Stimulated activated CD4-positive, alpha-beta T cell treated with anti-CD3 and anti-CD28 coated beads, TNF-alpha, amount 100 ng/mL, for 1 hour (primary cell): ENCODE results near the gene TLX2.
A peak's percentile ranks its signal among the peaks of the same experiment; 100 is the strongest.
"Not testable (repeated sequence)": the region's sequence is repeated elsewhere in the genome, so short reads cannot be mapped to it uniquely, and the experiment has no call there.

Experiments used
- DNase-seq, 3 donors: peaks; one replicate each; pipeline ENCODE4 v3.0.0-alpha.2; 2020; ENCODE audit warnings: low read depth in 3 of 3, low spot score in 1 of 3

TLX2 gene

DNA sequence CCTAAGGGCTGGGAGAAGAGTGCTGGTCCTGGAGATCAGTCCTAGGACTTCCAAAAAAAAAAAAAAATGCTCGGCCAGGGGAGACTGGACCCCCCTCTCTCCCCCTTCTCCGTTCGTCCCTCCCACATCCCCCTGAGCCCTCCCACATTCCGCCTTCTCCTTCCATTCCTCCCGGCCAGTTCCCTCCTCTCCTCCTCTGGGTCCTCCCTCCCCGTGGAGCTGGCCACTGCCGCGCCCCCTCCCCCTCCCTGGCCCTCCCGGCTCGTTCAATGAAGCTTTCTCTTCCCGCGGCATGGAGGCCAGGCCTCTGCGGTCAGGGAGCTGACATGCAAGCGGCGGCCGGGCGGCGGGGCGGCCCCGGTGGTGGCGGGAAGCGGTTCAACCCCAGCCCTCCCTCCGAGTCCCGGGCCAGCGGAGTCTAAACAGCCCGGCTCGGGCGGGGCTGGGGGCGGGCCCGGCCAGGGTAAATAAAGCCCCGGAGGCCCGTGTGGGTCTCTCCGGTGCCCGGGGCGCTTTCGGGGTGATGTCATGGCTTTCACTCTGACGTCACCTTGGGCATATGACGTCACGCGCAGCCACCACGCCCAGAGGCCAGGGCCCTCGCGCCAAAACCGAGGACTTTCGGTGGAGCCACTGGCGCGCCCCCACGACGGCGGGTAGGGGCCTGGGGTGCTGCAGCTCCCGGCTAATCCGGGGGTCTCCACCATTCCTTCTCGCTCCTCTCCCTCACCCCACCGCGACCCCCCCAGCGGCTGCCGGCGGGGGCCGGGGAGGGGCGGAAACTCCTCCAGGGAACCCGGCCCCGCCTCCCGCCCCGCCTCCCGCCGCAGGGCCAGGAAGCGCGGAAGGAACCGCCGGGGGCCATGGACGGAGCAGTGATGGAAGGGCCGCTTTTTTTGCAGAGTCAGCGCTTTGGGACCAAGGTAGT, 39.9 kb downstream of the TLX2 start, which contains the start of the genes DOK1 and LOXL3:
Gene DOK1 (plus strand): TSS at position 829 of the 928 bp plus-strand sequence. CDS start 35 bp downstream, at position 864.
Gene LOXL3 (minus strand): TSS at position 51 of the 928 bp plus-strand sequence. CDS start 1,308 bp downstream, outside the sequence.
- DNase-seq, result peak; percentile 57 to 81 (median 60)

DNA sequence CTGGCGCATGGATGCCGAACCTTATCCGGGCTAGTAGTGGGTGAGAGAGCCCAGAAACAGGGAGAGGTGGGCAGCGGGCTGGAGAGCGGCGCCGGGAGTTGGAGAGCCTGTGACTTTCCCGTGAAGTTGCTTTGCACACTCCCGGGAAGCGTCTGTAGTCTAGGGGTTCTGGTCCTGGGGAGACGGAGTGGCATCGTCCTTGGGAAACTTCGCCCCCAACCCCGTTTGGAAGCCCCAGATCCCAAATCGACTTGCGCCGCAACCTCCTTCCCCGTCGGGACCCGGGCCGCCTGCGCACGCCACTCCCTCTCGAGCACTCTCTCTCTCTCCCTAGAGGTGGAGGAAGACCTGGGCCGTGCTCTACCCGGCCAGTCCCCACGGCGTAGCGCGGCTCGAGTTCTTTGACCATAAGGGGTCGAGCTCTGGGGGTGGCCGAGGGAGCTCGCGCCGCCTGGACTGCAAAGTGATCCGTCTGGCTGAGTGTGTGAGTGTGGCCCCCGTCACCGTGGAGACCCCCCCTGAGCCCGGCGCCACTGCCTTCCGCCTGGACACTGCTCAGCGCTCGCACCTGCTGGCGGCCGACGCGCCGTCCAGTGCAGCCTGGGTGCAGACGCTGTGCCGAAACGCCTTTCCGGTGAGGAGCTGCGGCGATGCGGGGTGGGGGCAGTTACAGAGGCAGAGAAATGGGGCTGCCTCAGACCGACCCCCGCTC, 40.7 kb downstream of the TLX2 start:
- DNase-seq, result peak in 1 of 3 donors; percentile 25

DNA sequence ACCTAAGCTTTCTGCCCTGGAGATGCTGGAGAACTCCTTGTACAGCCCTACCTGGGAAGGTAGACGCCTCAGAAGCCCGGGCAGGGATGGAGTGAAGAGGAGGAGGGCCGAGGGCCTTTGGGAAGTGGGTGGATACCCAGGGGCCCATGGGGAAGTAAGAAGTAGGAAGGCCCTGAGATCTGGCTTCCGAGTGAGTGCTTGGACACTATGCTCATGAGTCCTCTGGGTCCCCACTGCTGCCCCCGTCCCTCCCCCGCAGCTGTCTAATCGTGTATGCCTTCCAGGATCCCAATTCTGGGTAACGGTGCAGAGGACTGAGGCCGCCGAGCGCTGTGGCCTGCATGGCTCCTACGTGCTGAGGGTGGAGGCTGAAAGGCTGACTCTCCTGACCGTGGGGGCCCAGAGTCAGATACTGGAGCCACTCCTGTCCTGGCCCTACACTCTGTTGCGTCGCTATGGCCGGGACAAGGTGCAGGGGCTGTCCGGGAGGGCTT, 41.4 kb downstream of the TLX2 start:
- no peak for DNase-seq

DNA sequence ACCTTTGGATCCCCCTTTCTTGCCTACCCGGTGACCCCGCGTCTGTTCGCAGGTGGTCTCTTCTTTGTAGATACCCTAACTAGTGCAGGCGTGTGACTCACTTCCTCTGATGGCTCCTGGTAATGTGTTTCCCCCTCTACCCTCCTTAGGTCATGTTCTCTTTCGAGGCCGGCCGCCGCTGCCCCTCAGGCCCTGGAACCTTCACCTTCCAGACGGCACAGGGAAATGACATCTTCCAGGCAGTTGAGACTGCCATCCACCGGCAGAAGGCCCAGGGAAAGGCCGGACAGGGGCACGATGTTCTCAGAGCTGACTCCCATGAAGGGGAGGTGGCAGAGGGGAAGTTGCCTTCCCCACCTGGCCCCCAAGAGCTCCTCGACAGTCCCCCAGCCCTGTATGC, 41.9 kb downstream of the TLX2 start:
- DNase-seq, result no peak

DNA sequence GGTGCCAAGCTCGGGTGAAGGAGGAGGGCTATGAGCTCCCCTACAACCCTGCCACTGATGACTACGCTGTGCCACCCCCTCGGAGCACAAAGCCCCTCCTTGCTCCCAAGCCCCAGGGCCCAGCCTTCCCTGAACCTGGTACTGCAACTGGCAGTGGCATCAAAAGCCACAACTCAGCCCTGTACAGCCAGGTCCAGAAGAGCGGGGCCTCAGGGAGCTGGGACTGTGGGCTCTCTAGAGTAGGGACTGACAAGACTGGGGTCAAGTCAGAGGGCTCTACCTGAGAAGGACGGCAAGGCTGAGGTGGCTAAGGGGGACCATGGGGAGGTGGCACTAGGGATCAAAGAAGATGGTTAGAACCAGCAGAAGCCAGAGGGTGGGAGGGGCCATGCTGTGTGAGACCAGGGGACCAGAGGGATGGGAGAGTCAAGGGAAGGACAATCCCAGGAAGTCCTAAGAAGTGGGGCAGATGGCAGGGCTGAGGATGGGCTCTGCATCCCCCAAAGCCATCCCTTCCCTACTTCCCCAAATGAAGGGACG, 42.7 kb downstream of the TLX2 start:
- no peak for DNase-seq

DNA sequence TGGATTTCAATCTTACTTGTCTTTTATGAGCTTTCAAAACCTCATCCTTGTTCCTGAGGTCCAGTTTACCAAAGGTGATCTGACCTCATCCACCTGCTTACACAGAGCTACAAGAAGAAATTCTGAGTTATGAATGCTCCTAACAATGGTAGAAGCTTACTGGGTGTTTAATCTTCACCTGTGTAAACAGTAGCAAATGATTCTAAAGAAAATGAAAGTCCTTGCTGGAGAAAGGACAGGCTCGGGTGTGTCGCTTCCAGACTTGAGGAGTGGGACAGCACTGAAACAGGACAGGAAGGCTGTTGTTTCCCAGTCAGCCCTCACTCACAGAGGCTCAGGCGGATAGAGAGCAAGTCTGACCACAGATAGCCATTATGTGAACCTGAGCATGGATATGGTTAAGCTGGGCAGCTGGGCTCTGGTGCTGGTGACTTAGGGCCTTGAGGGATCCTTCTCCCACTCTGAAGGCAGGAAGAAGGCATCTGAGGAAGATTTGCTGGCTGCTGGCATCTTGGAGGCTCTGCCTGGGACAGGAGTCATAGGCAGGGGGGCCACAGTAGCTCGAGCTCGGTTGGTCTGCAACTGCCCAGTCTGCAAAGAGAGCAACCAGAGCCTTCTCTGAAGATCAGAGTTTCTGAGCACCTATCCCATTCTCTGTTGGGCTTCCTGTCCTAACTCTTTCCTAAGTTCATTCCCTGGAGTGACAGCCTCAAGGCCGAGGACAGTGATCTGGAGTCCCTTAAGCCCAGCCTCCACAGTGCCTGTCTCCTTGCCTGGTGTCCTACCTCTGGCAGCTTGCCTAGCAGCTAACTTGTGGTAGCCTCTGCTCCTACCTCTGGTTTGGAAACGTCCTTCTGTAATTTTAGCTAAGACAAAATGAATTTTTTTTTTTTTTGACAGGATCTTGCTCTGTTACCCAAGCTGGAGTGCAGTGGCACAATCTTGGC, 44.3 kb downstream of the TLX2 start:
- DNase-seq, result no peak

DNA sequence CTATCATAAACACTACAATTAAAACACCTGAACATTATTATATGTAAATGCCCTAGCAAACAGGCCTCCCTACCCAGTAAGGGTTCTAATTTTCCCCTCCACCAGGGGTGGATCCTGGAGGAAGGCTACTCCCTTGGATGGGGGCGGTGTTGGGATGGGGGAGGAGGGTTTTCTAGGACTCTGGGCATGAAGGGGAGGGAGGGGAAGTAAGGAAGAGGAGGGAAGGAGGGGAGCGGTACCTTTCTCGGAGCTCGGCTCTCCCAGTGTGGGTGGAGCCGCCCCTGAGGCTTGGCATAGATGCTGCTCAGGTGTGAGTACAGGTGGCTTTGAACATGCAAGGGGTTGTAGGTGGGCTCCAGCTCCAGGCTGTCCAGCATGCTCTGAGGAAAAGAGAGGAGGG, 45.7 kb downstream of the TLX2 start:
- no peak for DNase-seq

DNA sequence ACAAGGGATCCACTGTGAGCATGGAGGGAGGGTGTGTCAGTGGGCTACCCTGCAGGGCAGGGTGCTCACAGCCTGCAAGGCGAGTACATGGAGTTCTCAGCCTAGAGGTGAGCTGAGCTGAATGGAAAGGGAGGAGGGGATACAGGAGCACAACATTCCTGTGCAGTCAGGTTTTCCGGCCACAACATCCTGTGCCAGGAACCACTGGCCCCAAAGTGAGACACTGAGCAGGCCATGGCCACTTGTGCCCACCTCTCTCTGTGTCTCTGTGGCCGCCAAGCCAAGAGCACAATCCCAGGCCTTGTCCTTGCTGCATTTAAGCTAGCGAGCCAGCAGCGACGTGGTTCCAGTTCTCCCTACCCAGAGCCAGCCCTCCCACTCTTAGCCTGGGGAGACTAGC, 46.3 kb downstream of the TLX2 start:
- DNase-seq, result no peak

DNA sequence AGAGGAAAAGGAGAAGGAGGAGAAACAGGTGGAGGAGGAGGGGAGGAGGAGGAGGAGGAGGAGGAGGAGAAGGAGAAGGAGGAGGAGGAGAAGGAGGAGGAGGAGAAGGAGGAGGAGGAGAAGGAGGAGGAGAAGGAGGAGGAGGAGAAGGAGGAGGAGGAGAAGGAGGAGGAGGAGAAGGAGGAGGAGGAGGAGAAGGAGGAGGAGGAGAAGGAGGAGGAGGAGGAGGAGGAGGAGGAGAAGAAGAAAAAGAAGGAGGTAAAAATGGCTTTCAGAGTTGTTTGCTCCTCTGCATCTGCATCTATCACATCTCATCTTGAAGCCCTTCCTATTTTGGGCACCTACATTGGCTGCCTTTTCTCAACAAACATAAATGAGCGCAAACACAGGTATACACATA, 46.8 kb downstream of the TLX2 start:
- not testable (repeated sequence) for DNase-seq

DNA sequence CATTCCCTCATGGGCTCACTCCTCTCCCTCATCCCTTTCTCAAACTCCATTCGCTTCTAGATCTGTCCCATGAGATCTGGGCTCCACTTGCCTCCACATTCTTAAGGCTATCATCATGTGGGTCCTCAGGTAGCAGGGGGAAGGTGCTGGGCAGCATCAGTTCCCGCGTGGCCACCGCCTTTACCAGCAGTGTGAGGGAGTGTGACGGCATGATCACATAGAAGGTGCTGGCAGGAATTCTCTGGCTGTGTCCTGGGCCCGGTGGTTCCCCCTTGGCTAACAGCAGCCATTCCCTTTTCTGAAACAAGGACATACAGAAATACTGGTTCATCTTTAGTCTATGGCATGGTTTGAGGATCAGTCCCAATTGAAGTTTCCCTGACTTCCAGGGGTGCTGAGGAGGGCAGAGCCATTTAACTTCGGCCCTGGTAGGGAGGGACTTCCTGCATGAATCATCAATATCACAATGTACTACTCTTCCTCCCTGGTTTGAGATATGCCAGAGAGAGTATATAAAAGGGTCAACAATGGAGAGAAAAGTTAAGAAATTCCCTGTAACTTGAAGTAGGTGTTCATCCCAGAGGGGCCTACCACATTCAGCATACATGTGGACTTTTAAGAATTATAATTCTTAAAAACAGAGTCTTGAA, 48.0 kb downstream of the TLX2 start:
- no peak for DNase-seq

DNA sequence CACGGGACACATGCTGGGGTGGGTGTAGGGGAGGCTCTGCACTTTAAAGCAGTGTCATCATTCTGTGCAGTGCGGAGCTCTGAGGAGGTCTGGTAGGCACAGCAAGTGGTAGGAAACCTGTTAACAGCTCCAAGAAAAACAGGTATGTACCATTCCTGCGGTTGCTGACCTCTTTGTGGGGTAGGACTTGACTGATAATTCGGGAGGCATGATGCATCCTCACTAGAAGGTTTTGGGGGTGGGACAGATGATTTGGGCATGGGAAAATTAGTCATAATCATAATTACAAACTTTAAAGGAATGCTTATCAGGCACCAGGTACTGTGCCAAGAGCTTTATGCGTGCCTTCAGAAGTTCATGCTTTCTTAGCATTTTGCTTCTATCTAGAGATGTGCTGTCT, 50.0 kb downstream of the TLX2 start:
- no peak for DNase-seq

DNA sequence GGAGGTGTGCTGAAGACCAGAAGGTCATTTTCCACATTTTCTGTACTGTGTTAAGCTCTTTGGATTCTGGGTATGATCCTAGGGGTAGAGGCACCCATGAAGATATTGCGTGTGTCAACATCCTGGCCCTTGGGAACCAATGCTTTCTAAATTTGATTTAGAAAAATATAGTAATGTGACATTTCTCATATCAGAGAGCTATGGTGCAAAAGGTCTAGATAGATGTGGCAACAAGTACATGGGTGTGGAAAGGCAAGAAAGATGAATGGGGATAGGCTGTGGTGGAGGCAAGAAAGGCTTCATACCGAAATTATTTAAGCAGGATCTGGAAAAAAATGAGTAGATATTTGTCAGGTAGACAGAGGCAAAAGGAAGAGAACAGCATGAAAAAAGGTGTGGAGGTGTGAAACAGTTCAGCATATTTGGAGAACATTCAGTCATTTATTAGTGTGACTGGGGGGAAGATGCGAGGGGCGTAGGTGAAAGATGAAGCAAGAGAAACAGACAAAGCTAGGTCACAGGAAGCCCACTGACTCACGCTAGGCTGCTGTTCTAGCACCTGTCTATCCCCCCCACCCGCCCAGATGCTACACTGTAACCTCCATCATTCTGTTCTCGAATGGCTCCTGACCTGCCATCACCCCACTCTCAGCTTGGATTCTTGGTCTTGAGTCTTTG, 52.0 kb downstream of the TLX2 start:
- no peak for DNase-seq

DNA sequence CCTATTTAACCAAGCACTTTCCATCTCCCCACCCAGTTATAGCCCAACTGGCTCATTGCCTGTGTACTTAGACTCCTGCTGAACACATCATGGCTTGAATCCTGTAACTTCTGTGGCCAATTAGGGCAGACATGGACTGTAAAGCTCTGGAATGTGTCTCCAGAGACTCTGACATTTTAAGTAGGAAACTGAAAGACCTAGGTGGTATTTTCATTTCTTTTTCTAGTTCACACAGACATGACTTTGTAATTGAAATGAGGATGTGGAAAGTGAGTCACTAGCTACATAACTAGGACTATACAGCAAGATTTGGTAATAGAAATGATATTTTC, 52.5 kb downstream of the TLX2 start:
- no peak for DNase-seq
